C4-2B (cell line): ENCODE measurements around the gene LGALS12.

ENCODE experiments used
- ZFX ChIP-seq: fragments of 450-650 bp; IDR thresholded peaks from 2 replicates; pipeline ENCODE4 v1.6.1; 2017
- TF ChIP-seq, protein P1 (sequence below): fragments of 450-650 bp; conservative IDR thresholded peaks from 2 replicates; pipeline ENCODE4 v1.5.1; 2017; ENCODE audit warnings: mild to moderate bottlenecking

DNA sequence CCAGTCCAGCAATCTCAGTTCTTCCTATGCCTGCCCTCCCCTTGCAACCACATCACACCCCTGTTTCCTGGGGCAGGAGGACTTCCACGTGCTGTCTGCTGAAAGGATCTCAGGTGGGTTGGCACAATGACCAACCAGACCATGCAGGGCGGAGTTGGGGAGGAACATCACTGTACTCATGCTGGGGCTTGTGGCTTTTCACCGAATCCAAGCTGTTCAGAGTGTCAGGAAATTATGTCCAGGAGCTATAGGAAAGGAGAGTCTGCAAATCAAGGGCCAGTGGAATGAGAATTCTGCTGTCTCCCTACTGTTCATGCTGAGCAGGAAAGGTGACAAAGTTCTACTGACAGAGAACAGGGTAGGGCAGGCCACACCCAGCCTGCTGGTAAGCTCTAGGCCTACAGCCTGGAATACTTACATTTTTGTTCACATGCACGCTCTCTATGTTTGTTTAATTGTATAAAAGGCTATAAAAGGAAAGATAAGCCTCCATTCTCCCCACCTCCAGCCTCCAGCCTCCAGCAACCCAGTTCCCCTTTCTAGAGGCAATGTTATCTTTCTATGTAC, 59.0 kb downstream of the LGALS12 start:
- TF ChIP-seq, protein P1, sequence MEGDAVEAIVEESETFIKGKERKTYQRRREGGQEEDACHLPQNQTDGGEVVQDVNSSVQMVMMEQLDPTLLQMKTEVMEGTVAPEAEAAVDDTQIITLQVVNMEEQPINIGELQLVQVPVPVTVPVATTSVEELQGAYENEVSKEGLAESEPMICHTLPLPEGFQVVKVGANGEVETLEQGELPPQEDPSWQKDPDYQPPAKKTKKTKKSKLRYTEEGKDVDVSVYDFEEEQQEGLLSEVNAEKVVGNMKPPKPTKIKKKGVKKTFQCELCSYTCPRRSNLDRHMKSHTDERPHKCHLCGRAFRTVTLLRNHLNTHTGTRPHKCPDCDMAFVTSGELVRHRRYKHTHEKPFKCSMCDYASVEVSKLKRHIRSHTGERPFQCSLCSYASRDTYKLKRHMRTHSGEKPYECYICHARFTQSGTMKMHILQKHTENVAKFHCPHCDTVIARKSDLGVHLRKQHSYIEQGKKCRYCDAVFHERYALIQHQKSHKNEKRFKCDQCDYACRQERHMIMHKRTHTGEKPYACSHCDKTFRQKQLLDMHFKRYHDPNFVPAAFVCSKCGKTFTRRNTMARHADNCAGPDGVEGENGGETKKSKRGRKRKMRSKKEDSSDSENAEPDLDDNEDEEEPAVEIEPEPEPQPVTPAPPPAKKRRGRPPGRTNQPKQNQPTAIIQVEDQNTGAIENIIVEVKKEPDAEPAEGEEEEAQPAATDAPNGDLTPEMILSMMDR, result no peak
- no peak for TF ChIP-seq ZFX
